Embryonic facial prominence (tissue), 1 donor: Measurements from ENCODE around the gene EFS.
"Not testable (repeated sequence)": the region's sequence is repeated elsewhere in the genome, so short reads cannot be mapped to it uniquely, and the experiment has no call there.

Experiments
- DNase-seq: peaks from one replicate; pipeline ENCODE4 v3.0.0-alpha.2; 2016; ENCODE audit errors: extremely low spot score

Gene EFS

DNA sequence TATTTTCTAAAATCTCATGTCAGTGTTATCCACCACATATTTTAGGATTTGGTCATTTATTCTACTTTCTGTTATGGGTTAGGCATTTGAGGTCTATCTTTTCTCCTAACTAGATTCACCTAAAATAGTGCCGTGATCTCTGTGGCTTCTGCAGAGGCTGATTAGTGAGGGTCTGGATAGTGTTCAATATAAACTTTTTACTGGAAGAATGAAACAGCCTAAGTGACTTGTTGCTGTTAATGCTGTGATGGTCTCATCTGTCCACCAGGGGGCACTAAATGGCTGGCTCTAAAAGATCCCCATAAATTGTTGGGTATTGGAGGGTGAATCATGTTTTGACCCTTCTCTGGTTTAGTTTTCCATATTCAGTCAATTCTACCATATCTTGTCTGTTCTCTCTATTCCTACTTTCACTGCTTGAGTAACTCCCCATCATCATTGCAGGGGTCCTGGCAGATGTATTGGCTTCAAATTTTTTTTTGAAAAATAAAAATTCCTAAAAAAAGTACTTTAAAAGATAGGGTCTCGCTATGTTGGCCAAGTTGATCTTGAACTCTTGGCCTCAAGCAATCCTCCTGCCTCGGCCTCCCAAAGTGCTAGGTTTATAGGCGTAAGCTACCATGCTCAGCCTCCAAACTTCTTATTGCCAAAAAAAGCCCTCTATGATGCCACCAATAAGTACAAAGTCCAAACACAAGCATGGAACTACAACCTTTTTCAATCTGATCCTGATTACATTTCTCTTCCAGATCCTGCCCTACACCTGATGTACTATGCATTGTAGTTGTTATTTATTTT, 36.8 kb downstream of the EFS start:
- peak; percentile 55 for DNase-seq

DNA sequence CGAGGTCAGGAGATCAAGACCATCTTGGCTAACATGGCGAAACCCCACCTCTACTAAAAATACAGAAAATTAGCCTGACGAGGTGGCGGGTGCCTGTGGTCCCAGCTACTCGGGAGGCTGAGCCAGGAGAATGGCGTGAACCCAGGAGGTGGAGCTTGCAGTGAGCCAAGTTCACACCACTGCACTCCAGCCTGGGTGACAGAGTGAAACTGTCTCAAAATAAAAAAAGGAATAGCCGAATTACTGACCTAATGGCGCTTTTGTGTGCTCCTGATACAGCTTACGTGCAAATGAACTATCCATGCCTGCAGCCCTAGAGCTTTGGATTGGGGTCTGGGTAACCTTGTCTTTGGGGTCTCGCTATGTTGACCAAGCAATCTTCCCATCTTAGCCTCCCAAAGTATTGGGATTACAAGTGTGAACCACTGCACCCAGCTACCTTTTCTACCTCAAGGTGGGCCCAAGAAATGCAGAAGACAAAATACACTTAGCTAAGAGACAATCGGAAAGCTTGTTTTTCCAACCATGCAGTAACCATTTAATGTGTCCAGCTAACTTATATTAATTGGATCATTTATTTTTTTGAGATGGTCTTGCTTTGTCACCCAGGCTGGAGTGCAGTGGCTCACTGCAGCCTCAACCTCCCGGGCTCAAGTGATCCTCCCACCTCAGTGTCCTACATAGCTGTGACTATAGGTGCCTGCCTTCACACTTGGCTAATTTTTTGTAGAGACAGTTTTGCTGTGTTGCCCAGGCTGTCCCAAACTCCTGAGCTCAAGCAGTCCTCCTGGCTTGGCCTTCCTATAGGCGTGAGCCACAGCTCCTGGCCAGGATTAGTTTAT, 38.3 kb downstream of the EFS start:
- no peak for DNase-seq

GRCh38 chr14:23325746-23326145, 39.2 kb downstream of the EFS start:
- DNase-seq, result not testable (repeated sequence)

- DNase-seq, result no peak
These were observed 40.0 kb downstream of the EFS start for GRCh38 chr14:23324993-23325392.

GRCh38 chr14:23324455-23324846, 40.5 kb downstream of the EFS start:
- no peak for DNase-seq

DNA sequence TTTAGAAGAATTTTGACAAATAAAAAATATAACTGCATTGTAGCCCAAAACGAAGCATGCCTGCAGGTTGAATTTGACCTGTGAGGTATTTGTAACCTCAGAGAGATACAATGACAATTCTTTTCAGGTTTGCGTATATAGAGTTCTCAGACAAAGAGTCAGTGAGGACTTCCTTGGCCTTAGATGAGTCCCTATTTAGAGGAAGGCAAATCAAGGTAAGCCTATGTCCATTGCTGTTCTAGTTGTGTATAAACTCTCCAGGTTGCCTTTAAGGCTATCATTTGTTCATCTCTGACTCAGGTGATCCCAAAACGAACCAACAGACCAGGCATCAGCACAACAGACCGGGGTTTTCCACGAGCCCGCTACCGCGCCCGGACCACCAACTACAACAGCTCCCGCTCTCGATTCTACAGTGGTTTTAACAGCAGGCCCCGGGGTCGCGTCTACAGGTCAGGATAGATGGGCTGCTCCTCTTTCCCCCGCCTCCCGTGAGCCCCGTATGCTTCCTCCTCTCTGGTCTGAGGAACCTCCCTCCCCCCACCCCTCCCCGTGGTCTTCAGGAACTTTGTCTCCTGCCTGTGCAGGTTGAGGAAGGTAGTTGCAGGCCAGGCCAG, 41.0 kb downstream of the EFS start:
- DNase-seq, result no peak

DNA sequence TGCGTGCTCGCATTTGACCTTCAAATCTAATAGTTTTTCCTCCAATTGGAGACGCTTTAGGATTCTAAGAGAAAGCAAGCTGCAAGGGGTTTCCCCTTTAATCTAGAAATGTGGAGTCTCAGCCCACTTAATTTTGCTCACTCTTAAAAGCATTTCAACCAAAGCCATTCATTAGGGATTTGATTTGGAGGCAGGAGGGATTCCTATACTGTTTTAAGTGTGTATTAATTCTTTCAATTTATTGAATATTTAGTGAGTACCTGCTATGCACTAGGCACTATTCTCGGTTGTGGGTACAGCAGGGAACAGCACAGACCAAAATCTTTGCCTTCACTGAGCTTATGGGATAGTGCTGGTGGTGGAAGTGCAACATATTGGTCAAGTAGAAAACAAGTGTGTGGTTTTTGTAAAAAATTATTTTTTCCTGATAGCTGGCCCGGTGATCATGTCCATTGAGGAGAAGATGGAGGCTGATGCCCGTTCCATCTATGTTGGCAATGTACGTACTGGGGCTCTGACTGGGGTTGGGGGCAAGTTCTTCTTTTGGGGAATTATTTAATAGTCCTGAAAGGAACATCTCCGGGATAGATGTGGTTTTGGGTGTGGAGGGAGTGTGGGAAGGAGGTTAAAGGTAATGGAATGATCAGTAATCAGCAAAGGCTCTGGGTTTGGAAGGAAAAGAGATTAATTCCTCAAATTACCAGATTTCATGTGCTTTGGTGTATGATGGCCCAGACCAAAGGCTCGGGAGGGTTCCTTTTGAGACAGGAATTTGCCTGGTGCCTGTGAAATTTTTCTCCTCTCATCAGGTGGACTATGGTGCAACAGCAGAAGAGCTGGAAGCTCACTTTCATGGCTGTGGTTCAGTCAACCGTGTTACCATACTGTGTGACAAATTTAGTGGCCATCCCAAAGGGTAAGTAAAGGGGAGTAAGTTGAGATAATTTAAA, 42.1 kb downstream of the EFS start:
- no peak for DNase-seq

DNA sequence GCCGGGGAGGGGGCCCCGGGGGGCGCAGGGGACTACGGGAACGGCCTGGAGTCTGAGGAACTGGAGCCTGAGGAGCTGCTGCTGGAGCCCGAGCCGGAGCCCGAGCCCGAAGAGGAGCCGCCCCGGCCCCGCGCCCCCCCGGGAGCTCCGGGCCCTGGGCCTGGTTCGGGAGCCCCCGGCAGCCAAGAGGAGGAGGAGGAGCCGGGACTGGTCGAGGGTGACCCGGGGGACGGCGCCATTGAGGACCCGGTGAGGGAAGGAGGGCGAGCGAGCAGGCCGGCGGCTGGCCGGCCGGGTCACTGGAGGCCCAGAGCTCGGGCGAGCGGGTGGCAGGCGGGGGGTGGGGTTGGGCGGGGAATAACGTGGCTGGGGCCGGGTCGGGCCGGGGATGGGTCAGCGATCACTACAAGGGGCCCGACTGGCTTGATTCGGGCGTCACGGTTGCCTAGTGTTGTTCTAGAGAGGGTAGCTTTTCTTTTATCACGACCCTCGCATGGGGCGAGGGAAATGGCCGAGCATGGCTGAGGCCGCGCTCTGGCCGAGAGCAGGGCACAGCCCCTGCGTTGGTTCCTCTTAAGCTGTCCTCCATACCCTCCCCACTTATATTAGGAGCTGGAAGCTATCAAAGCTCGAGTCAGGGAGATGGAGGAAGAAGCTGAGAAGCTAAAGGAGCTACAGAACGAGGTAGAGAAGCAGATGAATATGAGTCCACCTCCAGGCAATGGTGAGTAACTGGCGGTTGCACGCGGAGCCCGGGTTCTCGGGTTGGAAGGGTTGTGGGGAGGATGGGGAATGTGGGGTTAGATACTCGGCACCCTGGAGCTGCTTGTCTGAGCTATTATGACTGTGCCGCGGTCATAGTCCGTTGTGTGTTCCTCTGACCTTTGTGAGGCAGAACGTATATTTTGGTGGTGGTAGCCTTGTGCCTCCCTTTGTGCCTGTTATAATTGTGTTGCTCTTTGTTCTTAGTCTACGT, 43.1 kb downstream of the EFS start:
- DNase-seq, result no peak

DNA sequence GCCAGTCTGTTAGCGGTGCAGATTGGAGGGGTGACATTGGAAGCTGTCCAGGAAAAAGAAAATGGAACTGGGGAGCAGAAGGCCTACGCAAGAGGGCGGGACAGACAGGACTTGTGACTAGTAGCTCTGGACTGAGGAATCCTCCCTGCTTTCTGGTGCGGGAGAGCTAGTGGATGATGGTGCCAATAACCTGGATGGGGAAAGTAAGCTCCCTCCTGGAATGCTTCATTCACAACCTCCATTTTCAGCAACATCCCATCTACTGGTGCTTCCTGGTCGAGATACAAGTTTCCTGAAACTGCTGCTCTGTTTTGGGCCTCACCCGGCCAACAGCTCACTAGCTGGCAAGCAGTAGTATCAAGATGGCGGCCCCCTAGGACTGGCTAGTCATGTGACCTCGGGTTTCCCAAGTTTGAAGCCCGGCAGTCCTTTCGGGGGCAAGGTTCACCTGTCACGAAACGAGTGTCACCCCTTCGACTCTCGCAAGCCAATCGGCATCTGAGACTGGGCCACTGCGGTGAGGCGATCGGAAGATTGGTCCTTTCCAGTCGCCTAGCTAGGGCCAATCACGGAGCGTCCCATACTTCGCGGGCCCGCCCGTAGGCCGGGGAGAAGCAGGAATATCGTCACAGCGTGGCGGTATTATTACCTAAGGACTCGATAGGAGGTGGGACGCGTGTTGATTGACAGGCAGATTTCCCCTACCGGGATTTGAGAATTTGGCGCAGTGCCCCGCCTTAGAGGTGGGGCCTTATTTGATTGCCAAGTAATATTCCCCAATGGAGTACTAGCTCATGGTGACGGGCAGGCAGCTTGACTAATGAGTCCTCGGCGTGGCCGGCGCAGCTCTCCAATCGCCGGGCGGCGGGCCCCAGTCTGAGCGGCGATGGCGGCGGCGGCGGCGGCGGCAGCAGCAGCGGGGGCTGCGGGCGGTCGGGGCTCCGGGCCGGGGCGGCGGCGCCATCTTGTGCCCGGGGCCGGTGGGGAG, 44.1 kb downstream of the EFS start, which contains the start of gene PABPN1:
PABPN1 (plus strand) TSS at position 874 of the 988 bp plus-strand sequence; CDS start at position 887, 13 bp downstream.
- peak; percentile 99 for DNase-seq

DNA sequence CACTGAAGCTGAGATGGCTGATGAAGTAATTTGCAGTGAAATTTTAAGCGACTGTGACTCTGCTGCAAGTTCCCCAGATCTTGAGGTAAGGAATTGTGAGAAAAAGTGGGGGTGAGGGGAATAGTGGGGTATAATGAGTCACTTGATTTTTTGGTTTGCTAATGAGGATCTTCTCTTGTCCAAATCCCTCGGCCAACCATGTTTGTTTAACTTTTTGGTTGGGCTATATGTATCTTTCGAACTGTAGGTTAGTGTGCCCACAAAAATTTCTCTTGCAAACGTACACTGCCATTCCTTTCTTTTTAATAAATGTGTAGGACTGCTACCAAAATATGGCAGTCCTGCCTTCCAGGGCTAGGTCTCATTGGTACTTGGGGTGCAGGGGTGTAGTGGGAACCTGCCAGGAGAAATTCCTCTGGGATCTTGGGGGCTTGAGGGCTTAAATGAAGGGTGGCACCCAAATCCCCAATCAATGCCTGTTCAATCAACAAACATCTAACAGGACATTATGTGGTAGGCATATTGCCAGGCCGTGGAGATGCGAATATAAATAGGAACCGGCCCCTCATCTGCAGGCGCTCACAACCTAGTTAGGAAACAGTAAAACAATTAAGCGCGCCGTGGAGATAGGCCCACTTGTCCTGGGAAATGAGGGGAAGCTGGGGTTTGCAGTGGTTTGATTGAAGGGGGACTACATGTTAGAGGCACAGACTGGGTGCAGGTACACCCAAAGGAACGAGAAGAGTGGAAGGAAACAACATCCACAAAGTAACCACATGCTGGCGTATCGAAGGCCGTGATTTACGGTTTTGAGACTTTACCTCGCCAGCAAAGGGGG, 45.0 kb downstream of the EFS start:
- DNase-seq, result no peak

GRCh38 chr14:23316300-23316699, 48.7 kb downstream of the EFS start:
- no peak for DNase-seq

GRCh38 chr14:23310546-23310945, 54.4 kb downstream of the EFS start:
- no peak for DNase-seq

DNA sequence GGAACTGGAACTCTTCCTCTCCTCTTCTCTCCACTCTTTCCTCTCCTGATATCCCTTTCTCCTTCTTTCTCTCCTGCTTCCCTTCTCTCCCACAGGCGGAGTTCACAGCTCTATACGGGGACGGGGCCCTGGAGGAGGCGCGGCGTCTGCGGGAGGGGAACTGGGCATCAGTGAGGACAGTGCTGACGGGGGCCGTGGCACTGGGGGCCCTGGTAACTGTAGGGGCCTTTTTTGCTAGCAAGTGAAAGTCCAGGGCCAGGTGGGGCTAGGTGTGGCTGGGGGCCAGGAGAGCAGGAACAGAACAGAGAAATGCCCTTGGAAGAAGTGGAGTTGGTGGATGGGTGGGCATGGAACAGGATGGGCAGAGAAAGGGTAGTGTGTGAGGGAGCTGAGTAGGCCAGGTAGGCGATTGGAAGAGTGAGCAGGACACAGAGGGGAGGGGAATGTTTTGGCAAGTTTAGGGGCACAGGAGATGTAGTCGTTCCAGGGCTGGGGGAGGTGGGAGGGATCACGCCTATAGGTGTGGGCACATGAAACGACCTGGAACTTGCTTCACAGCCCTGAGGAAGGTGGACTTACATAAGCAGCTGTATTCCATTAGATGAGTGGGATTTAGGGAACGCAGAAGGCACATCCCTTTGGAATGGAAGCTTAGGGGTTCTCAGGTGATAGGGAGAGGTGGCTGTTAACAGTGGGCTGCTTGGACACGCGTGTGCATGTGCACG, 56.1 kb downstream of the EFS start:
- no peak for DNase-seq

DNA sequence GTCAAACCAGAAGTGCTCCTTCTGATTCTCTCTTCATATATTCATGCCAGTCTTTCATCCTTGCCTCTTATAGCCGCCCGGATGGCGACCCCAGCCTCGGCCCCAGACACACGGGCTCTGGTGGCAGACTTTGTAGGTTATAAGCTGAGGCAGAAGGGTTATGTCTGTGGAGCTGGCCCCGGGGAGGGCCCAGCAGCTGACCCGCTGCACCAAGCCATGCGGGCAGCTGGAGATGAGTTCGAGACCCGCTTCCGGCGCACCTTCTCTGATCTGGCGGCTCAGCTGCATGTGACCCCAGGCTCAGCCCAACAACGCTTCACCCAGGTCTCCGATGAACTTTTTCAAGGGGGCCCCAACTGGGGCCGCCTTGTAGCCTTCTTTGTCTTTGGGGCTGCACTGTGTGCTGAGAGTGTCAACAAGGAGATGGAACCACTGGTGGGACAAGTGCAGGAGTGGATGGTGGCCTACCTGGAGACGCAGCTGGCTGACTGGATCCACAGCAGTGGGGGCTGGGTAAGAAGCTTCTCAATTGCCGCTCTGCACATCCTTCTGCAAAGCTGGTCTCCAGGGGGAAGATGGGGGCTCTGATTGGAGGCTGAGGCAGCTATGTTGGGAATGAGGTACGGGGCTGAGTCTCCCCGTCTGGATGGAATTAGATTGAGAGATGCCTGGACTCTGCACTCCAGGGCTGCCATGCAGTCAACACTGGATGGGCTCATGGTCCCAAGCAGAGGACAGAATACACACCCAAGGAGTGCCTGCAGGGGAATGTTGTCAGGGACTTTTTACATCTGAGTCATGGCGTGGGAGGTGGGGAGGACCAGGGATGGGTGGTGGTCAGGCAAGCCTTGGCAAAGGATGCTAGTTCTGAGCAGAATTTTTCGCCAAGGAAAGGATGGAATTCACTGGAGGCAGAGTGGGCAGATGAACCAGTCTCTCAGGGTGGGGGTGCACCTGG, 57.0 kb downstream of the EFS start:
- no peak for DNase-seq

GRCh38 chr14:23307146-23307530, 57.8 kb downstream of the EFS start:
- DNase-seq, result no peak
